Breast epithelium (tissue), 3 donors: ENCODE data around the gene ARID1B.

ENCODE experiments used
- POLR2A ChIP-seq: fragments of 450-650 bp; IDR thresholded peaks from one replicate; pipeline ENCODE4 v1.6.1; 2016; ENCODE audit warnings: antibody characterized with exemption, mild to moderate bottlenecking, moderate library complexity
- POLR2AphosphoS5 ChIP-seq, 3 donors: sonication (generic); formaldehyde crosslinking; IDR thresholded peaks; one replicate each; pipeline ENCODE4 v1.6.1; 2017; ENCODE audit warnings: antibody characterized with exemption in 3 of 3
- TF ChIP-seq, protein P1 (sequence below), 3 donors: fragments of 450-650 bp; IDR thresholded peaks; one replicate each; pipeline ENCODE4 v1.5.1; 2016 to 2017; ENCODE audit warnings: antibody characterized with exemption in 3 of 3, mild to moderate bottlenecking in 3 of 3, moderate library complexity in 3 of 3

DNA sequence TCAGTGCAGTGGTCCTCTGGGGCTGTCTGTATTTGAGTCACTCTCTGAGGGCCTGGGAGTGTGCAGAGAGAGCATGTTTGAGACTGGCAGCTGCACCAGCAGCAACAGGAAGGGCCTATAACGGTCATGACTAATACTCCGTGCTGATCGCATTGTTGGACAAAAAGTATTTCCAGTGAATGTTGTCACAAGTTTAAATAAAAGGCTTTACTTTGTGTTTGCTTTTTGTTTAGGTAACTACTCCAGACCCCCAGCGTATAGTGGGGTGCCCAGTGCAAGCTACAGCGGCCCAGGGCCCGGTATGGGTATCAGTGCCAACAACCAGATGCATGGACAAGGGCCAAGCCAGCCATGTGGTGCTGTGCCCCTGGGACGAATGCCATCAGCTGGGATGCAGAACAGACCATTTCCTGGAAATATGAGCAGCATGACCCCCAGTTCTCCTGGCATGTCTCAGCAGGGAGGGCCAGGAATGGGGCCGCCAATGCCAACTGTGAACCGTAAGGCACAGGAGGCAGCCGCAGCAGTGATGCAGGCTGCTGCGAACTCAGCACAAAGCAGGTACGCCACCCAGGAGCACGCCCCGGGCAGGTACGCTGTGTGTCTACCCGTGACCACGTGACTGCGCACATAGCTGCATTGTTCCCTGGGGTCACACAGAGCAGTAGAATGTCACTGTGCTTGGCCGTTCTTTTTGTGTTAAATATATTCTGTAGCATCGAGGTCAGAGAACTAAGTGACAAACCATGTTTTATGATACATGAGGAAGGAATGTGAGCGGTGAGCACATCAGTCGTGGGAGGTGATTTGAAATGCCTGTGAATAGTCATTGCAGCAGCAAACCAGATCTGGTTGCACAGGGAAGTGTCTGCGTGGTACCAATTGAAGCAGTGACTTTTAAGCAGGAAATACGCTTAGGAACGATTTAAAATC is 371.5 kb downstream of the ARID1B start:
- TF ChIP-seq, protein P1, sequence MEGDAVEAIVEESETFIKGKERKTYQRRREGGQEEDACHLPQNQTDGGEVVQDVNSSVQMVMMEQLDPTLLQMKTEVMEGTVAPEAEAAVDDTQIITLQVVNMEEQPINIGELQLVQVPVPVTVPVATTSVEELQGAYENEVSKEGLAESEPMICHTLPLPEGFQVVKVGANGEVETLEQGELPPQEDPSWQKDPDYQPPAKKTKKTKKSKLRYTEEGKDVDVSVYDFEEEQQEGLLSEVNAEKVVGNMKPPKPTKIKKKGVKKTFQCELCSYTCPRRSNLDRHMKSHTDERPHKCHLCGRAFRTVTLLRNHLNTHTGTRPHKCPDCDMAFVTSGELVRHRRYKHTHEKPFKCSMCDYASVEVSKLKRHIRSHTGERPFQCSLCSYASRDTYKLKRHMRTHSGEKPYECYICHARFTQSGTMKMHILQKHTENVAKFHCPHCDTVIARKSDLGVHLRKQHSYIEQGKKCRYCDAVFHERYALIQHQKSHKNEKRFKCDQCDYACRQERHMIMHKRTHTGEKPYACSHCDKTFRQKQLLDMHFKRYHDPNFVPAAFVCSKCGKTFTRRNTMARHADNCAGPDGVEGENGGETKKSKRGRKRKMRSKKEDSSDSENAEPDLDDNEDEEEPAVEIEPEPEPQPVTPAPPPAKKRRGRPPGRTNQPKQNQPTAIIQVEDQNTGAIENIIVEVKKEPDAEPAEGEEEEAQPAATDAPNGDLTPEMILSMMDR (IDR thresholded peaks at IDR 0.05): no peak
- TF ChIP-seq POLR2AphosphoS5 (IDR thresholded peaks at IDR 0.05) (peak; percentile 37 to 72 (median 67)), POLR2A (no peak)
